ENCODE data around the gene IGFBP3. TPM values are rescaled to one million over a fixed set of nuclear protein-coding genes. Genes with fewer than 3 reads are reported as not detected.

IGFBP3 gene
- total and polyA plus RNA-seq, 2 of the 13 experiments (the other 11 are each of a cell fraction or from before 2014, with no cell fraction given) = 57.5 TPM; not detected in 1

GRCh38 chr7:45891462-45892402 lies 29.3 kb downstream of the IGFBP3 start (continued):
- TF ChIP-seq, protein P1, sequence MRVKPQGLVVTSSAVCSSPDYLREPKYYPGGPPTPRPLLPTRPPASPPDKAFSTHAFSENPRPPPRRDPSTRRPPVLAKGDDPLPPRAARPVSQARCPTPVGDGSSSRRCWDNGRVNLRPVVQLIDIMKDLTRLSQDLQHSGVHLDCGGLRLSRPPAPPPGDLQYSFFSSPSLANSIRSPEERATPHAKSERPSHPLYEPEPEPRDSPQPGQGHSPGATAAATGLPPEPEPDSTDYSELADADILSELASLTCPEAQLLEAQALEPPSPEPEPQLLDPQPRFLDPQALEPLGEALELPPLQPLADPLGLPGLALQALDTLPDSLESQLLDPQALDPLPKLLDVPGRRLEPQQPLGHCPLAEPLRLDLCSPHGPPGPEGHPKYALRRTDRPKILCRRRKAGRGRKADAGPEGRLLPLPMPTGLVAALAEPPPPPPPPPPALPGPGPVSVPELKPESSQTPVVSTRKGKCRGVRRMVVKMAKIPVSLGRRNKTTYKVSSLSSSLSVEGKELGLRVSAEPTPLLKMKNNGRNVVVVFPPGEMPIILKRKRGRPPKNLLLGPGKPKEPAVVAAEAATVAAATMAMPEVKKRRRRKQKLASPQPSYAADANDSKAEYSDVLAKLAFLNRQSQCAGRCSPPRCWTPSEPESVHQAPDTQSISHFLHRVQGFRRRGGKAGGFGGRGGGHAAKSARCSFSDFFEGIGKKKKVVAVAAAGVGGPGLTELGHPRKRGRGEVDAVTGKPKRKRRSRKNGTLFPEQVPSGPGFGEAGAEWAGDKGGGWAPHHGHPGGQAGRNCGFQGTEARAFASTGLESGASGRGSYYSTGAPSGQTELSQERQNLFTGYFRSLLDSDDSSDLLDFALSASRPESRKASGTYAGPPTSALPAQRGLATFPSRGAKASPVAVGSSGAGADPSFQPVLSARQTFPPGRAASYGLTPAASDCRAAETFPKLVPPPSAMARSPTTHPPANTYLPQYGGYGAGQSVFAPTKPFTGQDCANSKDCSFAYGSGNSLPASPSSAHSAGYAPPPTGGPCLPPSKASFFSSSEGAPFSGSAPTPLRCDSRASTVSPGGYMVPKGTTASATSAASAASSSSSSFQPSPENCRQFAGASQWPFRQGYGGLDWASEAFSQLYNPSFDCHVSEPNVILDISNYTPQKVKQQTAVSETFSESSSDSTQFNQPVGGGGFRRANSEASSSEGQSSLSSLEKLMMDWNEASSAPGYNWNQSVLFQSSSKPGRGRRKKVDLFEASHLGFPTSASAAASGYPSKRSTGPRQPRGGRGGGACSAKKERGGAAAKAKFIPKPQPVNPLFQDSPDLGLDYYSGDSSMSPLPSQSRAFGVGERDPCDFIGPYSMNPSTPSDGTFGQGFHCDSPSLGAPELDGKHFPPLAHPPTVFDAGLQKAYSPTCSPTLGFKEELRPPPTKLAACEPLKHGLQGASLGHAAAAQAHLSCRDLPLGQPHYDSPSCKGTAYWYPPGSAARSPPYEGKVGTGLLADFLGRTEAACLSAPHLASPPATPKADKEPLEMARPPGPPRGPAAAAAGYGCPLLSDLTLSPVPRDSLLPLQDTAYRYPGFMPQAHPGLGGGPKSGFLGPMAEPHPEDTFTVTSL (CRISPR knock-in tag; IDR thresholded peaks at IDR 0.05; ENCODE audit: borderline replicate concordance) = no peak
- TF ChIP-seq ZNF142 (CRISPR knock-in tag; IDR thresholded peaks at IDR 0.05) = no peak; the same call in 1 of the 2 replicates
- no peak for TF ChIP-seq ZNF678 (CRISPR knock-in tag; IDR thresholded peaks at IDR 0.05)
- TF ChIP-seq NKX3-1 (CRISPR knock-in tag; IDR thresholded peaks at IDR 0.05) = no peak; the same call in 1 of the 2 replicates
- no peak for TF ChIP-seq ZNF101 (CRISPR knock-in tag; IDR thresholded peaks at IDR 0.05; ENCODE audit: borderline replicate concordance, low read depth)
- no peak for TF ChIP-seq MATR3 (CRISPR knock-in tag; IDR thresholded peaks at IDR 0.05)
- no peak for TF ChIP-seq SKI (IDR thresholded peaks at IDR 0.05; ENCODE audit: partially characterized antibody)
- no peak for TF ChIP-seq TRAFD1 (CRISPR knock-in tag; IDR thresholded peaks at IDR 0.05; ENCODE audit: borderline replicate concordance)
- TF ChIP-seq KAT8 (CRISPR knock-in tag; IDR thresholded peaks at IDR 0.05) = no peak; the same call in 1 of the 2 replicates
- no peak for TF ChIP-seq ZBTB38 (CRISPR knock-in tag; IDR thresholded peaks at IDR 0.05)
- no peak for TF ChIP-seq ZSCAN31 (CRISPR knock-in tag; IDR thresholded peaks at IDR 0.05; ENCODE audit: low read depth)
- TF ChIP-seq ZFX (CRISPR knock-in tag; IDR thresholded peaks at IDR 0.05; ENCODE audit: low read depth) = no peak; the same call in 1 of the 2 replicates
- no peak for TF ChIP-seq ESRRA (CRISPR knock-in tag; IDR thresholded peaks at IDR 0.05; ENCODE audit: low read depth)
- 0 out of 2 replicates have a peak, but pooled peaks have one; percentile 64 for TF ChIP-seq XBP1 (CRISPR knock-in tag; IDR thresholded peaks at IDR 0.05)
- TF ChIP-seq TEAD3 (CRISPR knock-in tag; optimal IDR thresholded peaks at IDR 0.05; ENCODE audit: borderline replicate concordance) = peak; percentile 38

All from HepG2 (cell line).